HG02571 (cell line): ENCODE data around the gene ME3.

Experiments used
- ATAC-seq: cut with Tn5 transposase; IDR thresholded peaks from one replicate; pipeline ENCODE4 v1.9.1; 2021; ENCODE audit warnings: mild to moderate bottlenecking, moderate library complexity; ENCODE audit not compliant: unreplicated experiment

Gene ME3

GRCh38 chr11:86469491-86470388 is 202.7 kb downstream of the ME3 start:
- no peak for ATAC-seq

DNA sequence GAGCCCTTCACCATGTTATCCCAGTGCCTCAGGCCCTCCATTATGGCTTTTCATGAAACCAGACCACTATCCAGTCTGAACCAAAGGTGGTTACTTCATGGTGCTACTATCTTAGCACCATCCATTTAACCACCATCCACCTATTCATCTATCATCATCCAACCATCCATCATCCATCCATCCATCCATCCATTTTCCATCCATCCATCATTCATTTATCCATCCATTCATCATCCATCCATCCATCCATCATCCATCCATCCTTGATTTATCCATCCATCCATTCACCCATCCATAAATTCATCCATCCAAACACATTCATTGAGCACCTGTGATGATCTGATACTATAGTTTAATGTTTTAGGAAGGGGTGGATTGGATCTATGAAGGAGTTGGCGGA is 204.2 kb downstream of the ME3 start:
- no peak for ATAC-seq

DNA sequence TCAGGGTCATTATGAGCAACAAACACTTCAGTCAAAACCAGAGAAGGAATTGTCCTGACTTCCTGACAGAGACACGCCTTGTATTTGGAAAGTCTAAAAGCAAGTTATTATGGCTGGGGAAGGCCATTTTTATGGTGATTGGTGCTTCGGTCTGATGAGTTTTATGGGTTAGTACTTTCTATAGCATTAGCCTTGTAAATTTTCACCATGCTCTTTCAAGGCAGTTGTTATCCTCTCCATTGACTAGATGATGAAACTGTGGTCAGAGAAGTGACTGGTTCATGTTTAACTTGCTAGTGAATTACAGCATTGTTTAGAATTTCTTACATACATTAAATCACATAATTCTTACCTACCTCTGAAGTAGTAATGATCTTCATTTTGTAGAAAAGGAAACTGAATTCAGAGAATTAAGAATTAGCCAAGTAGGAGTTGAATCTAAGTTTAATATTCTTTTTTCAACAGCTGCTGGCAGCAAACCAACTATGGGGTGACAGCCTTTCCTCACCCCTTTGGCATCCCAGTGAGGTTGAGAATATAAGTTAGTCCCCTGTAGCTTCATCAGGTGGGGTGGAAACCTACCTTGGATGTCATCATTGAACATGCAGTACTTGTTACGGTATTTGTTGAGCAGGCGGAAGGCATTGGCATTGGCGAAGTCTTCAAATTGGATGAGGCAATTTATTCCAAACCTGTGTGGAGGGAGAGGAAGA is 207.8 kb downstream of the ME3 start:
- ATAC-seq = no peak

- ATAC-seq = no peak
These were observed 208.5 kb downstream of the ME3 start for GRCh38 chr11:86463955-86464354.

- ATAC-seq = no peak
These were observed 209.3 kb downstream of the ME3 start for GRCh38 chr11:86463120-86463519.

GRCh38 chr11:86461892-86462291 is 210.5 kb downstream of the ME3 start:
- ATAC-seq = no peak

DNA sequence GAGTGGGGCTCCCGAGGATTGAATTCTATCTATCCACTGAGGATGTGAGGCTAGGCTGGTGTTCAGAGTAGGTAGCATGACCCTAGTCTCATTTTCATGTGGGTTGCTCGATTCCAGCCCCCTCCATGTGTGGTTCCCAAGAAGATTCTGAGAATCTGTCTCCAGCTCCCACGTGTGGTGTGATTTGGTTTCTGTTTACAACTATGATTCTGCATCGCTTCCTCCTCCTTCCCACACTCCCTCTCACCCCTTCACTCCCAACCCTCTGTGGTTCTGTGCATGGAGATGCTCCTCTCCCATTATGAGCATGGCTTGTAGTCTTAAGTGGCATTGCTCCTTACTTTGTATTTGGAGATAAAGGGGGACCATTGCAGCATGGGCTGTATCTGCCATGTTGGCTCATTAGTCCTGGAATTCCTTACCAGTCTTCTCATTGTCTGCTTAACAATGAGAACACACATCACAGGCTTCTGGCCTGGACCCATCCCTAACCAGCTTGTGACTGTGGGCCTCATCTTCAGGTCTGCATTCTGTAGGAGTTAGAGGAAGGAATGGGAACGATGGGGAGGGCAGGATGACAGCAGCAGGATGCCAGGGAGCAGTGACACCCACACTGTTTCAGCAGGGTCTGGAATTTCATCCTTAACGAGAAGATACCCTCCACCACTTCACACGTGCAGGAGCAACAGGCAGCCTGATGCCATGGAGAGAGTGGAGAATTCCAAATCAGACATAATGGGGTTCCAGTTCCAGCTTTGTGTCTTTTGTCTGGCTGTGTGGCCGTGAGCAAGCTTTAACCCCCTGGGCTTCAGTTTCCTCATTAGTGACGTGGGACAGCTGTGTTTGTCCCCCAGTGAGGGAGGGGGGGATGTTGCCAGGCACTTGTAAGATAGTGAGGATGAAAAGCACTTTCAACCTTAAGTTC is 211.7 kb downstream of the ME3 start:
- no peak for ATAC-seq

DNA sequence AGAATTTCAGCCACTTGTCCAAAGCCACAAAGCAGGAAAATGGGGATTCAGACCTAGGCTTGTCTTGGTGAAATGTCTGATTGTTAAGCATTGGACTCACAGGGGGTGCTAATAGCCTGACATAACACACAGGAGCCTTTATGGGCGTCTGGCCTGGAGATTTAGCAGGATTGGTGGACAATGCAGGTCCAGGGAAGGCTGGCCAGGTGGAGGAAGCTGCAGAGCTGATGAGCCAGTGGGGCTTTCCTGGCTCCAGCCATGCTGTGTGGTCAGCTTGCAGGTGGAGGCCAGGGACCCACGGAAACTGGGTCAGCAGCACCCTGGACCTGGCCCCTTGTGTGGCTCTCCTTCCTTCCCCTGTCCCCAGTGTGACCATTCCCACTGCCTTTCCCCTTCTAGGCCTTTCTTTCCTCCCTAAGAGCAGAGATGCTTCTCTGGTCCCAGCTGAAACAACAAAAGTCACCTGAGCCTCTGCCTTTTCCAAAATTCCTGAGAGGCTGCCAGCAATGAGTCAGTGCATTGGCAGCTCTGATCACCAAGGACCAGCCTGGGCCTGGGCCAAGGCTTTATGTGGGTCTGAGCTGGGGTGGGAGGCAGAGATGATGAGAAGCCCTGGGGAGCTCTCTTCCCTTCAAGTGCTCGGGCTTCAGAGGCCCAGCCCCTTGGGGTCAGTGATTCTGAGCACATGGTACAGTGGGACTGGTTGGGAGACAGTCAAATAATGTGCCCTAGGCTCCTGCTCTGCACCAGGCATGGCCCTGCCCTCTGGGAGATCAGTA is 212.5 kb downstream of the ME3 start:
- ATAC-seq = no peak

GRCh38 chr11:86459002-86459385 is 213.4 kb downstream of the ME3 start:
- ATAC-seq = no peak

DNA sequence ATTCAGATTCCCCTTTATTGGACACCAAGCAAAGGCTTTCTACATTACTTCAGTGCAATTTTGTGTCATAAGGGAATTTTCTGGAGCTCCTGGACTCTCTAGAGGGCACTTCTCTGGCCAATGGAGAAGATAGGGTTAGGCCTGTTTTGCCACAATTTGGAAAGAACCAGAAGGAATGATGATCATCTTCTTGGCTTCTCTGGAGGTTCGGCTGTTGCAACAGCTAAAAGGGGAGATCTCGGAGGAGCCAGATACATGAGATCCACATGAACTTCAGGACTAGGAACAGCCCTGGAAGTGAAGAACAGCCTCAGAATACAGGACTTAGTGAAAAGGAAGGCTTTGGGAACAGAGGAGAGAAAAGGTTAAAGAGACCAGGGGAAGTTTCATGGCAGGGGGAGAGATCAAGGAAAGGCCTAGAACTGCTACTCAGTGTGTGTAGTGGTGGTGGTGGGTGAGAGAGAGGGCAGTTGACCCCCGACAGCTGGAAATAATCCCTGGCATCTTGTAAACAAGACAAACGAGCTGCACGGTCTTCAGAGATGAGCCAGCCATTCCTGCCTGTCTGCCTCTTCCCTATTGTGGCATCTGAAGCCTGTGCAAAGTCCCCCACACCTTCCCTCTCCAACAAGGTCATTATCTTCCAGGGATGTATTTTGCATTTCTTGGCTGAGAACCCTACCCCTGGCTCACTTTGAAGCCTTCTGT is 214.0 kb downstream of the ME3 start:
- no peak for ATAC-seq

- peak; percentile 78 for ATAC-seq
These were observed 216.1 kb downstream of the ME3 start for GRCh38 chr11:86456075-86456939.

DNA sequence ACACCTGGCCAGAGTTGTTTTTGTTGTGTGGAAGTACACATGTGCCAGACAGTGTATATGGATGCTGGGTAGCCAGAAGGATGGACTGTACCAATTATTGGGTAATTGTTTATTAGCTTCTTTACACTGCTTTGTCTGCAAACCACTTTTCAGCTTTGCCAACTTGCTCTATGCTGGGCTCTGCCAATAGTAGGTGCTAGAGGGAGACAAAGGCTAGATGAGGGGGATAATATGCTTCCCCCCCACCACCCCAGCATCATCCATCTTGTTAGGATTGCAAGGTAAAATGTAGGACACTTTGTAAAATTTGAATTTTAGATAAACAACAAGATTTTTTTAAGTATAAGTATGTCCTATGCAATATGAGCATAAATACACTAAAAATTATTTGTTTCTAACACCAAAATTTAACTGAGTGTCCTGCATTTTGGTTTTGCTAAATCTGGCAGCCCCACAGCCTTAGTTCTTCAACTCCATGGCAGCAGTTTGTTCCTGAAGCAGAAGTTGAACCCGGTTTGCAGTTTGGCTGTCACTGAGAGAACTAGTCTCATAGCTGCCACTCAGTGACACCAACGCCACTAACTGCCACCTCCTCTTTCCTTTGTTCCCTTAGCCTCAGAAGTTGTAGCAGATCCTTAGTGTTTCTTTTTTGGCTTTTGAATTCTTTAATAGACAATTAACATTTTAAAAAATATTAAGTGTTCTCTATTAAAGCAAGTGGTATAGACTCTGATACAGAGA is 219.0 kb downstream of the ME3 start:
- no peak for ATAC-seq

DNA sequence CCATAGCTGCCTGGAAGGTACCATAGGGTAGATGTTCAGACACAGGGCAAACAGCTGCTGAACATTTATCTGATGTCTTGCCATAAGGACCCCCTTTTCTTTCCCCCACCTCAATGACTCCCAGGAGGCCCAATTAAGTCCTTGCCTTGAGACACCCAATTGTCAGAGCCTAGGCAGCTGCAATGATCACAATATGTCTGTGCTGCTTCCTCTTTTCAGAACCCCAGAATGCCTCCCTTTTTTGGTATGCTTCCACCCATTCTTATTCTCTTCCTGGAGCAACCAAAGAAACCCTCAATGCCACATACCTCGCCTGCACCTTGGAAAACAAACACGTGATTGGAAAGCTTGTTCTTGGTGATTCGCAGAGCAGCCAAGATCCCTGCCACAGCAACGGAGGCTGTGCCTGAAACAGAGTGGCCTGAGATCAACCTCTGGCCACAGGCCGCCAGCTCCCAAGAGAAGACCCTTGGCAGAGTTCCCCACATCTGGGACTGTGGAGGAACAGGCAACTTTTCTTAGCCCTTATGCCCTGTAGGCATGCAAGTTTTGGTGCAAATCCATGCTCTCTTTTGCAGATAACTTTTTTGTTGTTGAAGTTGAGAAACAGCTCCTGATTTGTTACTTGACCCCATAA is 222.3 kb downstream of the ME3 start:
- ATAC-seq = no peak

- ATAC-seq = no peak
These were observed 224.5 kb downstream of the ME3 start for GRCh38 chr11:86447763-86448480.

DNA sequence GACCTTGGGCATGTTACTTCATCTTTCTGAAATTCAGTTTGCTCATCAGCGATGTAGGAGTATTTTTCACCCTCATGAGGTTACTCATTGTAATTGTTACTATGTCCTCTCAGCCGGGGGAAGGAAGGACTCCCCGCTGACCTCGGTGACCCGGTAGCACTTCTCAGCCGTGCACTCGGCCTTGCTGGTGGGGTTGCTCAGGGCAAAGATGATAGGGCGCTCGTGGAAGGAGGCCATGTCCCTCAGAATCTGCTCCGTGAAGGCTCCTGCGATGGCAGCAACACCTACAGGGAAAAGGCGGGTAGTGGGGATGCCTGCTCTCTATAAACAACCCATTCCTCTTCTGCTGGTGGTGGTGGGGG is 225.5 kb downstream of the ME3 start:
- no peak for ATAC-seq

GRCh38 chr11:86446163-86446923 is 226.1 kb downstream of the ME3 start:
- no peak for ATAC-seq
